HCT116 (cell line): Measurements from ENCODE around the gene CACNA1F. TPM values are rescaled to one million over a fixed set of nuclear protein-coding genes. Genes with fewer than 3 reads are reported as not detected.

Experiments used
- ATAC-seq: fragments of 200-7000 bp; cut with Tn5 transposase; 2 replicates; pipeline ENCODE4 v1.9.1; 2020; ENCODE audit warnings: mild to moderate bottlenecking, moderate library complexity
- BruUV-seq: library from RNA; stranded (reverse); fragments of 400-500 nt; replicated peaks from 2 replicates; lab custom pipeline; 2021; lab: Mats Ljungman, UMichigan
- CTCF ChIA-PET: fragments of 300-600 bp; sonication (Branson Sonifier 250); formaldehyde crosslinking; loops from one replicate; lab custom pipeline; 2021; ENCODE audit warnings: antibody characterized with exemption; lab: Charles Lee
- POLR2A ChIA-PET: fragments of 300-600, 350-600 bp; sonication (Branson Sonifier 250); formaldehyde crosslinking; loops from one replicate; lab custom pipeline; 2021; ENCODE audit warnings: antibody characterized with exemption; lab: Charles Lee
- RAD21 ChIA-PET, 2 experiments: fragments of 300-600 bp; sonication (Branson Sonifier 250); formaldehyde crosslinking; loops; one replicate each; lab custom pipeline; 2023; ENCODE audit warnings: low total read pairs in 2 of 2; ENCODE audit not compliant: uncharacterized antibody in 2 of 2, unreplicated experiment in 2 of 2, low non-redundant PET in 1 of 2; lab: Charles Lee
- DNase-seq: peaks from one replicate; pipeline ENCODE4 v3.0.0-alpha.2; 2010; ENCODE audit warnings: low read depth, low spot score
- H2AFZ ChIP-seq: fragments of 200-600 bp; shearing (Covaris generic), sonication (generic); 2 replicates; pipeline ENCODE4 v1.6.1; 2017; ENCODE audit warnings: low read depth, mixed run types, mixed read lengths, antibody characterized with exemption, low read length; ENCODE audit not compliant: poor library complexity, severe bottlenecking
- H3K27ac ChIP-seq: 2 replicates; pipeline ENCODE4 v1.5.1; 2012; ENCODE audit warnings: low read depth, low read length
- H3K27me3 ChIP-seq: fragments of 200-600 bp; sonication (generic); 2 replicates; pipeline ENCODE4 v1.6.1; 2016; ENCODE audit warnings: mixed run types, low read length, mixed read lengths; ENCODE audit not compliant: insufficient read depth
- H3K36me3 ChIP-seq, 2 experiments: fragments of 200-500 bp in 1 of 2; fragments of 200-600 bp in 1 of 2; sonication (Bioruptor generic) in 1 of 2; sonication (generic) in 1 of 2; 2 replicates each; pipeline versions ENCODE4 v1.5.1 to v1.6.1; 2014 to 2016; ENCODE audit warnings: low read length in 2 of 2, inconsistent platforms in 1 of 2, mixed read lengths in 1 of 2, mixed run types in 1 of 2; ENCODE audit not compliant: insufficient read depth in 2 of 2, control insufficient read depth in 1 of 2
- H3K4me1 ChIP-seq, 2 experiments: fragments of 200-600 bp in 1 of 2; sonication (generic) in 1 of 2; 2 replicates each; pipeline versions ENCODE4 v1.5.1 to v1.6.1; 2012 to 2017; ENCODE audit warnings: low read length in 2 of 2, inconsistent platforms in 1 of 2, mild to moderate bottlenecking in 1 of 2, mixed read lengths in 1 of 2, mixed run types in 1 of 2, moderate library complexity in 1 of 2; ENCODE audit not compliant: insufficient read depth in 2 of 2, control insufficient read depth in 1 of 2
- H3K4me2 ChIP-seq: fragments of 200-600 bp; sonication (generic); 2 replicates; pipeline ENCODE4 v1.6.1; 2017; ENCODE audit warnings: mixed run types, low read length, mixed read lengths
- H3K4me3 ChIP-seq, 2 experiments: fragments of 200-600 bp in 1 of 2; sonication (generic) in 1 of 2; replicated peaks in 1 of 2; 2 replicates each; pipeline ENCODE4 v1.5.1; 2011 to 2016; ENCODE audit warnings: low read length in 2 of 2, control low read depth in 1 of 2, low read depth in 1 of 2, mild to moderate bottlenecking in 1 of 2, mixed read lengths in 1 of 2, mixed run types in 1 of 2
- H3K79me2 ChIP-seq: fragments of 200-600 bp; sonication (generic); 2 replicates; pipeline ENCODE4 v1.6.1; 2017; ENCODE audit warnings: mild to moderate bottlenecking, mixed run types, low read length, moderate library complexity, mixed read lengths; ENCODE audit not compliant: insufficient read depth
- H3K9ac ChIP-seq: fragments of 200-600 bp; sonication (generic); 2 replicates; pipeline ENCODE4 v1.6.1; 2016; ENCODE audit warnings: low read length, mixed read lengths
- H3K9me2 ChIP-seq: fragments of 200-600 bp; sonication (generic), shearing (Covaris generic); 2 replicates; pipeline ENCODE4 v1.6.1; 2017; ENCODE audit warnings: mixed run types, mild to moderate bottlenecking, moderate library complexity; ENCODE audit not compliant: insufficient read depth
- H3K9me3 ChIP-seq, 2 experiments: fragments of 200-500 bp in 1 of 2; fragments of 200-600 bp in 1 of 2; sonication (Bioruptor generic) in 1 of 2; sonication (generic) in 1 of 2; 2 replicates each; pipeline ENCODE4 v1.6.1; 2014 to 2017; ENCODE audit warnings: low read length in 2 of 2, mixed read lengths in 2 of 2, inconsistent platforms in 1 of 2, low read depth in 1 of 2, mild to moderate bottlenecking in 1 of 2, mixed run types in 1 of 2, moderate library complexity in 1 of 2; ENCODE audit not compliant: control insufficient read depth in 1 of 2, insufficient read depth in 1 of 2
- H4K20me1 ChIP-seq: fragments of 200-600 bp; sonication (generic), shearing (Covaris generic); 2 replicates; pipeline ENCODE4 v1.6.1; 2017; ENCODE audit warnings: mixed run types, mild to moderate bottlenecking, moderate library complexity; ENCODE audit not compliant: insufficient read depth
- CEBPB ChIP-seq: IDR thresholded peaks from 2 replicates; pipeline ENCODE4 v1.6.1; 2012; ENCODE audit warnings: low read depth
- FOSL1 ChIP-seq: IDR thresholded peaks from 2 replicates; pipeline ENCODE4 v1.6.1; 2012; ENCODE audit warnings: low read depth
- JUND ChIP-seq: IDR thresholded peaks from 2 replicates; pipeline ENCODE4 v1.6.1; 2012
- POLR2AphosphoS5 ChIP-seq: IDR thresholded peaks from 2 replicates; pipeline ENCODE4 v1.6.1; 2011; ENCODE audit warnings: mild to moderate bottlenecking, low read depth, low read length, moderate library complexity
- SIN3A ChIP-seq: IDR thresholded peaks from 2 replicates; pipeline ENCODE4 v1.6.1; 2012; ENCODE audit warnings: low read depth
- SP1 ChIP-seq: IDR thresholded peaks from 2 replicates; pipeline ENCODE4 v1.6.1; 2012; ENCODE audit warnings: low read depth
- TCF7L2 ChIP-seq: IDR thresholded peaks from 2 replicates; pipeline ENCODE4 v1.7.0; 2011; ENCODE audit warnings: borderline replicate concordance, inconsistent platforms; ENCODE audit not compliant: insufficient read depth, insufficient read length; ENCODE audit errors: extremely low read depth
- ZFX ChIP-seq: fragments of 450-650 bp; IDR thresholded peaks from 2 replicates; pipeline ENCODE4 v1.6.1; 2017
- intact Hi-C: fragments of 100-400 bp; cut with micrococcal nuclease; formaldehyde crosslinking; loops from 2 replicates; pipeline ENCODE4 v1.10.0; 2022
- total RNA-seq: library from RNA; stranded (reverse); gene quantifications from one replicate; pipeline ENCODE4 v1.2.1, GENCODE V29; 2021; ENCODE audit not compliant: unreplicated experiment
- TF ChIP-seq, protein P1 (sequence below): IDR thresholded peaks from 2 replicates; pipeline ENCODE4 v1.6.1; 2012; ENCODE audit warnings: low read depth
- TF ChIP-seq, protein P2 (sequence below): IDR thresholded peaks from 2 replicates; pipeline ENCODE4 v1.6.1; 2012
- TF ChIP-seq, protein P3 (sequence below), 3 experiments: fragments of 200-600 bp in 1 of 3; sonication (generic) in 1 of 3; IDR thresholded peaks in 2 of 3; conservative IDR thresholded peaks in 1 of 3; 2 replicates each; pipeline ENCODE4 v1.5.1; 2012 to 2017; ENCODE audit warnings: low read depth in 2 of 3, low read length in 2 of 3, antibody characterized with exemption in 1 of 3, borderline replicate concordance in 1 of 3, control low read depth in 1 of 3, mild to moderate bottlenecking in 1 of 3, mixed read lengths in 1 of 3, mixed run types in 1 of 3, moderate library complexity in 1 of 3; ENCODE audit not compliant: insufficient read depth in 1 of 3

The CACNA1F gene
- total RNA-seq, 1 experiment from 2014 or later: not detected

DNA sequence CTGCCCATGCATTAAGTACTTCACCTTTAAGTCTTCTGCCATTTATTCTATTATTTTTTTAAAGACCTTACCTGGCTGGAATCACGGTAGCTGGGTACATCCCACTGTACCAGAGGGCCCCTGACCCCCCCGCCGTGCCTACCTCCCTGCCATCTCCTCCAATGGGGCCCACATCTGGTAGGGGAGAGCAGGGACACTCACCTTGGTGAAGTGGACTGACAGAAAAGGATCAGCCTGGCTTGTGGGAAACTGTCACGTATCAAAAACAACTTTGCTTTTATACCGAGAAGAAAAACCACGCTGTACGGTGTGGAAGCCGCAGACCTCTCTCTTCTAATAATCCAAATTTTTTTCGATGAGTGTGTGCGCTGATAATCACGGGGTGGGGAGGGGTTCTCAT, 31.3 kb upstream of the CACNA1F start, which contains the start of gene FOXP3:
Gene FOXP3 (minus strand): TSS at position 251 of the 400 bp plus-strand sequence. CDS start 6,205 bp downstream, outside the sequence.
- TF ChIP-seq, protein P1, sequence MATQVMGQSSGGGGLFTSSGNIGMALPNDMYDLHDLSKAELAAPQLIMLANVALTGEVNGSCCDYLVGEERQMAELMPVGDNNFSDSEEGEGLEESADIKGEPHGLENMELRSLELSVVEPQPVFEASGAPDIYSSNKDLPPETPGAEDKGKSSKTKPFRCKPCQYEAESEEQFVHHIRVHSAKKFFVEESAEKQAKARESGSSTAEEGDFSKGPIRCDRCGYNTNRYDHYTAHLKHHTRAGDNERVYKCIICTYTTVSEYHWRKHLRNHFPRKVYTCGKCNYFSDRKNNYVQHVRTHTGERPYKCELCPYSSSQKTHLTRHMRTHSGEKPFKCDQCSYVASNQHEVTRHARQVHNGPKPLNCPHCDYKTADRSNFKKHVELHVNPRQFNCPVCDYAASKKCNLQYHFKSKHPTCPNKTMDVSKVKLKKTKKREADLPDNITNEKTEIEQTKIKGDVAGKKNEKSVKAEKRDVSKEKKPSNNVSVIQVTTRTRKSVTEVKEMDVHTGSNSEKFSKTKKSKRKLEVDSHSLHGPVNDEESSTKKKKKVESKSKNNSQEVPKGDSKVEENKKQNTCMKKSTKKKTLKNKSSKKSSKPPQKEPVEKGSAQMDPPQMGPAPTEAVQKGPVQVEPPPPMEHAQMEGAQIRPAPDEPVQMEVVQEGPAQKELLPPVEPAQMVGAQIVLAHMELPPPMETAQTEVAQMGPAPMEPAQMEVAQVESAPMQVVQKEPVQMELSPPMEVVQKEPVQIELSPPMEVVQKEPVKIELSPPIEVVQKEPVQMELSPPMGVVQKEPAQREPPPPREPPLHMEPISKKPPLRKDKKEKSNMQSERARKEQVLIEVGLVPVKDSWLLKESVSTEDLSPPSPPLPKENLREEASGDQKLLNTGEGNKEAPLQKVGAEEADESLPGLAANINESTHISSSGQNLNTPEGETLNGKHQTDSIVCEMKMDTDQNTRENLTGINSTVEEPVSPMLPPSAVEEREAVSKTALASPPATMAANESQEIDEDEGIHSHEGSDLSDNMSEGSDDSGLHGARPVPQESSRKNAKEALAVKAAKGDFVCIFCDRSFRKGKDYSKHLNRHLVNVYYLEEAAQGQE: no peak
- TF ChIP-seq, protein P2, sequence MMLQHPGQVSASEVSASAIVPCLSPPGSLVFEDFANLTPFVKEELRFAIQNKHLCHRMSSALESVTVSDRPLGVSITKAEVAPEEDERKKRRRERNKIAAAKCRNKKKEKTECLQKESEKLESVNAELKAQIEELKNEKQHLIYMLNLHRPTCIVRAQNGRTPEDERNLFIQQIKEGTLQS: no peak
- TF ChIP-seq JUND: no peak
- no peak for TF ChIP-seq FOSL1
- RAD21 ChIA-PET: no interaction called here
- no peaks in the 10 kb centered on the region for H3K9me2 ChIP-seq

DNA sequence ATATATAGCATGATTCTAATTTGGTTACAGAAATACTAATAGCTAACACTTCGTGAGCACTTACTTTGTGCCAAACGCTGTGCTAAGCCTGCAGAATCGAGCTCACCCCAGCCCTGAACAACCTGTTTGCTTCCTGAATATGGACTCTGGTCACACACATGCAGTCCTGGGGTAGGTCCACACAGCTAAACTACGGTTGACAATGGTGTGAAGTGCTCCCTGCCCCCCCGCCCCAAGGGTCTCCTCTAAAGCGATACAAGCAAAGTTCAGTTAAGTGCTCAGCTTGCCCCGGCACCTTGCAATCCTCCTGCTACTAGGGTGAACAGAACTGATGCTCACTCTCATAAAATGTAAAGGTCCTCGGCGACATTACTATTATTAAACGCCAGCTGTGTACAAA, 30.5 kb upstream of the CACNA1F start:
- Histone ChIP-seq H2AFZ (no peak overlapping the region), H3K36me3 (no peaks in the 10 kb centered on the region), H3K4me3 (no peak overlapping the region), H3K79me2 (no peaks in the 10 kb centered on the region), H3K4me1 (peaks cover 0 to 6% of the 10 kb centered on the region in 2 experiments; a peak in 1 of 4 replicates), H3K4me2 (no peak overlapping the region), H3K27me3 (no peaks in the 10 kb centered on the region), H3K9ac (no peak overlapping the region), H3K9me2 (no peaks in the 10 kb centered on the region), H4K20me1 (no peaks in the 10 kb centered on the region), H3K9me3 (no peaks in the 10 kb centered on the region), H3K27ac (no peak overlapping the region)
- ChIA-PET RAD21 (no interaction called here), POLR2A (no interaction called here), CTCF (no interaction called here)
- ATAC-seq (no peak), DNase-seq (no peak)
- intact Hi-C loops: no loop called here
- BruUV-seq: no TSS peak
- TF ChIP-seq, protein P2: no peak
- TF ChIP-seq TCF7L2: no peak
- TF ChIP-seq POLR2AphosphoS5: no peak
- TF ChIP-seq SIN3A: no peak
- TF ChIP-seq SP1: no peak
- TF ChIP-seq CEBPB: no peak
- no peak for TF ChIP-seq ZFX
- TF ChIP-seq, protein P3, sequence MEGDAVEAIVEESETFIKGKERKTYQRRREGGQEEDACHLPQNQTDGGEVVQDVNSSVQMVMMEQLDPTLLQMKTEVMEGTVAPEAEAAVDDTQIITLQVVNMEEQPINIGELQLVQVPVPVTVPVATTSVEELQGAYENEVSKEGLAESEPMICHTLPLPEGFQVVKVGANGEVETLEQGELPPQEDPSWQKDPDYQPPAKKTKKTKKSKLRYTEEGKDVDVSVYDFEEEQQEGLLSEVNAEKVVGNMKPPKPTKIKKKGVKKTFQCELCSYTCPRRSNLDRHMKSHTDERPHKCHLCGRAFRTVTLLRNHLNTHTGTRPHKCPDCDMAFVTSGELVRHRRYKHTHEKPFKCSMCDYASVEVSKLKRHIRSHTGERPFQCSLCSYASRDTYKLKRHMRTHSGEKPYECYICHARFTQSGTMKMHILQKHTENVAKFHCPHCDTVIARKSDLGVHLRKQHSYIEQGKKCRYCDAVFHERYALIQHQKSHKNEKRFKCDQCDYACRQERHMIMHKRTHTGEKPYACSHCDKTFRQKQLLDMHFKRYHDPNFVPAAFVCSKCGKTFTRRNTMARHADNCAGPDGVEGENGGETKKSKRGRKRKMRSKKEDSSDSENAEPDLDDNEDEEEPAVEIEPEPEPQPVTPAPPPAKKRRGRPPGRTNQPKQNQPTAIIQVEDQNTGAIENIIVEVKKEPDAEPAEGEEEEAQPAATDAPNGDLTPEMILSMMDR (IDR thresholded peaks at IDR 0.05 in 2 of 3, conservative IDR thresholded peaks at IDR 0.05 in 1 of 3; ENCODE audit: borderline replicate concordance in 1 of 3, insufficient read depth in 1 of 3, low read depth in 2 of 3, low read length in 2 of 3): no peak

More for the DNA sequence above, 31.3 kb upstream of the CACNA1F start, which contains the start of gene FOXP3:
- ChIA-PET POLR2A (no interaction called here), CTCF (no interaction called here)
- no peaks in the 10 kb centered on the region for H4K20me1 ChIP-seq
- H3K4me2 ChIP-seq: no peak within 1 kb of the TSS
- BruUV-seq: no TSS peak
- H3K4me3 ChIP-seq: no peak within 1 kb of the TSS
- ATAC-seq (no peak), DNase-seq (no peak)
- no peaks in the 10 kb centered on the region for H3K9me3 ChIP-seq
- no peaks in the 10 kb centered on the region for H3K79me2 ChIP-seq
- H3K27me3 ChIP-seq: no peaks in the 10 kb centered on the region
- H3K9ac ChIP-seq: no peak within 1 kb of the TSS
- H2AFZ ChIP-seq: no peak within 1 kb of the TSS
- no peak within 1 kb of the TSS for H3K27ac ChIP-seq
- peaks cover 0 to 6% of the 10 kb centered on the region in 2 experiments; a peak in 1 of 4 replicates for H3K4me1 ChIP-seq
- H3K36me3 ChIP-seq: no peaks in the 10 kb centered on the region
- intact Hi-C loops: no loop called here
